ENCODE data around the gene GGPS1. TPM values are rescaled to one million over a fixed set of nuclear protein-coding genes. Genes with fewer than 3 reads are reported as not detected.

Gene GGPS1
- total and polyA plus RNA-seq, 2 of the 8 experiments (the other 6 are each of a cell fraction or from before 2014, with no cell fraction given) = 20.9 to 43.6 TPM

DNA sequence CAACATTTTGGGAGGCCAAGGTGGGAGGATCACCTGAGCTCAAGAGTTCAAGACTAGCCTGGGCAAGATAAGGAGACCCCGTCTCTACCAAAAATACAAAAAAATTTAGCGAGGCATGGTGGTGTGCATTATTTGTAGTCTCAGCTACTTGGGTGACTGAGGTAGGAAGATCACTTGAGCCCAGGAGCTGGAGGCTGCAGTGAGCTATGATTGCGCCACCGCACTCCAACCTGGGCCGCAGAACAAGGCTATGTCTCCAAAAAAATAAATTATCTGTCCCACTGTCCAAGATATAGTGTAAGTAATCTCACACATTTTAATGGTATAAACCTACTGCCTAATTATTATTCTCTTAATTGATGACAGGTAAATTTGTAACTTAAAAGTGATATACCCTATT is 13.2 kb upstream of the GGPS1 start:
- Histone ChIP-seq H4K20me1 (replicated peaks in 1 of 2; ENCODE audit: control insufficient read depth in 1 of 2, insufficient read depth in 2 of 2, low read length in 2 of 2) (peaks cover 5 to 19% of the 10 kb centered on the region in 2 experiments), H3K4me2 (ENCODE audit: insufficient read depth in 1 of 2, low read depth in 2 of 2, low read length in 2 of 2) (no peak overlapping the region), H3K27me3 (replicated peaks in 1 of 4; ENCODE audit: control insufficient read depth in 3 of 4, extremely low read depth in 1 of 4, insufficient read depth in 3 of 4, low read length in 3 of 4) (no peaks in the 10 kb centered on the region), H3K18ac (ENCODE audit: extremely low read depth, low read length) (no peak overlapping the region), H2BK12ac (ENCODE audit: low read depth, low read length) (no peak overlapping the region), H3K79me2 (ENCODE audit: control insufficient read depth in 1 of 2, insufficient read depth in 2 of 2, low read length in 2 of 2) (peaks cover 39 to 100% of the 10 kb centered on the region in 2 experiments), H4K5ac (ENCODE audit: insufficient read length, low read depth, low read length) (no peak overlapping the region), H3K27ac (ENCODE audit: low read depth, low read length) (no peak overlapping the region), H4K8ac (ENCODE audit: extremely low read depth, insufficient read depth, low read length) (no peak overlapping the region), H2BK5ac (ENCODE audit: low read depth, low read length) (no peak overlapping the region), H3K79me1 (ENCODE audit: low read depth, low read length) (0 out of 2 replicates have a peak, but pooled peaks cover 2% of the 10 kb centered on the region), H3K4me1 (replicated peaks in 1 of 4; ENCODE audit: control insufficient read depth in 3 of 4, insufficient read depth in 4 of 4, low read length in 3 of 4) (peaks cover 0 to 3% (median 0%) of the 10 kb centered on the region in 4 experiments; a peak in 2 of 7 replicates), H3K23me2 (ENCODE audit: low read depth, low read length) (no peaks in the 10 kb centered on the region), H3K56ac (replicated peaks; ENCODE audit: insufficient read length, low read depth, low read length) (no peak overlapping the region), H2BK120ac (replicated peaks; ENCODE audit: low read depth, low read length) (no peak overlapping the region), H2BK20ac (ENCODE audit: low read length) (no peak overlapping the region), H3K36me3 (ENCODE audit: control insufficient read depth in 2 of 4, insufficient read depth in 4 of 4, low read length in 3 of 4) (peaks cover 0 to 17% (median 2%) of the 10 kb centered on the region in 4 experiments; a peak in 5 of 8 replicates), H3K23ac (ENCODE audit: insufficient read length) (no peak overlapping the region), H2AFZ (ENCODE audit: low read length) (no peak overlapping the region), H3K4ac (replicated peaks; ENCODE audit: insufficient read length, low read depth, low read length) (no peak overlapping the region), H2AK5ac (ENCODE audit: low read depth, low read length) (no peak overlapping the region), H3K9ac (replicated peaks in 1 of 4; ENCODE audit: extremely low read depth in 1 of 4, low read depth in 3 of 4, low read length in 3 of 4) (no peak overlapping the region), H3K4me3 (ENCODE audit: extremely low read depth in 1 of 4, insufficient read depth in 2 of 4, low read depth in 3 of 4, low read length in 4 of 4) (no peak overlapping the region), H3K14ac (ENCODE audit: insufficient read length) (no peak overlapping the region), H2BK15ac (ENCODE audit: low read length) (no peak overlapping the region), H4K91ac (replicated peaks; ENCODE audit: insufficient read length, low read length) (no peak overlapping the region), H3K9me3 (ENCODE audit: insufficient read depth in 2 of 2, low read depth in 1 of 2, low read length in 1 of 2) (no peaks in the 10 kb centered on the region)
- WGBS, 2 experiments (ENCODE audit: extremely low coverage in 1 of 2, insufficient coverage in 1 of 2, insufficient read length in 1 of 2, insufficient replicate concordance in 2 of 2, low coverage in 1 of 2, low lambda C conversion rate in 2 of 2, missing lambda C conversion rate in 1 of 2) = 92% methylated on average over 5 of the region's 5 CpGs; no CpG with 5 or more reads in 1 of the 2 experiments
- POLR2A ChIA-PET (ENCODE audit: partially characterized antibody) = interaction anchor here (0.6 to 2.8 kb wide), 4 partner anchors 10 to 13 kb away, joined by 3 to 12 read pairs (median 6); partner anchors contain the start of genes ARID4B and GGPS1
- TF ChIP-seq ASH2L (IDR thresholded peaks at IDR 0.05; ENCODE audit: low read length) (no peak), CEBPB (IDR thresholded peaks at IDR 0.05; ENCODE audit: low read depth, low read length) (peak; percentile 53; the same call in 1 of the 2 replicates)
- FAIRE-seq (no peak), DNase-seq (ENCODE audit: low read depth in 1 of 2, low spot score in 2 of 2) (no peak)
- CTCF ChIA-PET (ENCODE audit: partially characterized antibody) = interaction anchor here (1.2 kb wide), 2 partner anchors 11 to 56 kb away, joined by 3 read pairs; no protein-coding TSS in a partner anchor

Data from H1 (cell line).